ENCODE measurements around the gene NOS2. TPM values are rescaled to one million over a fixed set of nuclear protein-coding genes. Genes with fewer than 3 reads are reported as not detected.

NOS2 gene
- total RNA-seq, 1 experiment from 2014 or later, result 1.4 TPM

DNA sequence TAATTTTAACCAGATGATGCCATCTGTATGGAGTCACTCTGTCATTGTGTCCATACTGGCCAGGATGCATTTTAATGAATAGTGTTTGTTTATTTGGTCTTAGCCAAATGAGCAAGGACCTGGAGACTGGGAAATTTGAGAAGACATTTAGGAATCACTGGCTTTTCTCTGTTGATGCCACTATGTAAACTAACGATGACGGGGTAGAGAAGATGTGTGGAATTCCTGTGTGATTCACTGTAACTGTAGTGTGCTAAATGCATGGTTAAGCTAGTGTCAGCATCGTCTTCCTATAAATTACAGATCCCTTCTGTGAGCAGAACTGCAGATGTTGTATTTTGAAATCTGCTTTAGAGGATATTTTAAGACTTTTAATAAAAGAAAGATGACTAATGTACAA is 66.6 kb downstream of the NOS2 start:
- H3K36me3 Mint-ChIP-seq, result no peaks in the 10 kb centered on the region
- CTCF ChIA-PET, result interaction anchor here (1.4 kb wide), 1 partner anchor 14 kb away, joined by 3 read pairs; no protein-coding TSS in a partner anchor

More for the DNA sequence above, 66.6 kb downstream of the NOS2 start:
- no peak overlapping the region for H3K27ac Mint-ChIP-seq
- no peak for DNase-seq (ENCODE audit: low spot score)
- H3K27me3 Mint-ChIP-seq (ENCODE audit: low read depth), result no peaks in the 10 kb centered on the region; the same call in none of the 2 replicates
- POLR2A ChIA-PET, result no interaction called here
- no peaks in the 10 kb centered on the region for H3K9me3 Mint-ChIP-seq
- H3K4me3 Mint-ChIP-seq, result no peak overlapping the region
- H3K4me1 Mint-ChIP-seq, result no peaks in the 10 kb centered on the region
- no peak for TF ChIP-seq NFE2L1 (CRISPR knock-in tag; IDR thresholded peaks at IDR 0.05)
- TF ChIP-seq, protein P1, sequence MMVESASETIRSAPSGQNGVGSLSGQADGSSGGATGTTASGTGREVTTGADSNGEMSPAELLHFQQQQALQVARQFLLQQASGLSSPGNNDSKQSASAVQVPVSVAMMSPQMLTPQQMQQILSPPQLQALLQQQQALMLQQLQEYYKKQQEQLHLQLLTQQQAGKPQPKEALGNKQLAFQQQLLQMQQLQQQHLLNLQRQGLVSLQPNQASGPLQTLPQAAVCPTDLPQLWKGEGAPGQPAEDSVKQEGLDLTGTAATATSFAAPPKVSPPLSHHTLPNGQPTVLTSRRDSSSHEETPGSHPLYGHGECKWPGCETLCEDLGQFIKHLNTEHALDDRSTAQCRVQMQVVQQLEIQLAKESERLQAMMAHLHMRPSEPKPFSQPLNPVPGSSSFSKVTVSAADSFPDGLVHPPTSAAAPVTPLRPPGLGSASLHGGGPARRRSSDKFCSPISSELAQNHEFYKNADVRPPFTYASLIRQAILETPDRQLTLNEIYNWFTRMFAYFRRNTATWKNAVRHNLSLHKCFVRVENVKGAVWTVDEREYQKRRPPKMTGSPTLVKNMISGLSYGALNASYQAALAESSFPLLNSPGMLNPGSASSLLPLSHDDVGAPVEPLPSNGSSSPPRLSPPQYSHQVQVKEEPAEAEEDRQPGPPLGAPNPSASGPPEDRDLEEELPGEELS (CRISPR knock-in tag; IDR thresholded peaks at IDR 0.05), result no peak
- TF ChIP-seq, protein P2, sequence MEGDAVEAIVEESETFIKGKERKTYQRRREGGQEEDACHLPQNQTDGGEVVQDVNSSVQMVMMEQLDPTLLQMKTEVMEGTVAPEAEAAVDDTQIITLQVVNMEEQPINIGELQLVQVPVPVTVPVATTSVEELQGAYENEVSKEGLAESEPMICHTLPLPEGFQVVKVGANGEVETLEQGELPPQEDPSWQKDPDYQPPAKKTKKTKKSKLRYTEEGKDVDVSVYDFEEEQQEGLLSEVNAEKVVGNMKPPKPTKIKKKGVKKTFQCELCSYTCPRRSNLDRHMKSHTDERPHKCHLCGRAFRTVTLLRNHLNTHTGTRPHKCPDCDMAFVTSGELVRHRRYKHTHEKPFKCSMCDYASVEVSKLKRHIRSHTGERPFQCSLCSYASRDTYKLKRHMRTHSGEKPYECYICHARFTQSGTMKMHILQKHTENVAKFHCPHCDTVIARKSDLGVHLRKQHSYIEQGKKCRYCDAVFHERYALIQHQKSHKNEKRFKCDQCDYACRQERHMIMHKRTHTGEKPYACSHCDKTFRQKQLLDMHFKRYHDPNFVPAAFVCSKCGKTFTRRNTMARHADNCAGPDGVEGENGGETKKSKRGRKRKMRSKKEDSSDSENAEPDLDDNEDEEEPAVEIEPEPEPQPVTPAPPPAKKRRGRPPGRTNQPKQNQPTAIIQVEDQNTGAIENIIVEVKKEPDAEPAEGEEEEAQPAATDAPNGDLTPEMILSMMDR (IDR thresholded peaks at IDR 0.05), result no peak
- no peak for TF ChIP-seq TCF7 (CRISPR knock-in tag; IDR thresholded peaks at IDR 0.05; ENCODE audit: low read depth)
- TF ChIP-seq ZNF423 (CRISPR knock-in tag; IDR thresholded peaks at IDR 0.05), result no peak
- TF ChIP-seq USF1 (CRISPR knock-in tag; IDR thresholded peaks at IDR 0.05), result no peak
- TF ChIP-seq SP1 (CRISPR knock-in tag; conservative IDR thresholded peaks at IDR 0.05), result no peak
- TF ChIP-seq, protein P3, sequence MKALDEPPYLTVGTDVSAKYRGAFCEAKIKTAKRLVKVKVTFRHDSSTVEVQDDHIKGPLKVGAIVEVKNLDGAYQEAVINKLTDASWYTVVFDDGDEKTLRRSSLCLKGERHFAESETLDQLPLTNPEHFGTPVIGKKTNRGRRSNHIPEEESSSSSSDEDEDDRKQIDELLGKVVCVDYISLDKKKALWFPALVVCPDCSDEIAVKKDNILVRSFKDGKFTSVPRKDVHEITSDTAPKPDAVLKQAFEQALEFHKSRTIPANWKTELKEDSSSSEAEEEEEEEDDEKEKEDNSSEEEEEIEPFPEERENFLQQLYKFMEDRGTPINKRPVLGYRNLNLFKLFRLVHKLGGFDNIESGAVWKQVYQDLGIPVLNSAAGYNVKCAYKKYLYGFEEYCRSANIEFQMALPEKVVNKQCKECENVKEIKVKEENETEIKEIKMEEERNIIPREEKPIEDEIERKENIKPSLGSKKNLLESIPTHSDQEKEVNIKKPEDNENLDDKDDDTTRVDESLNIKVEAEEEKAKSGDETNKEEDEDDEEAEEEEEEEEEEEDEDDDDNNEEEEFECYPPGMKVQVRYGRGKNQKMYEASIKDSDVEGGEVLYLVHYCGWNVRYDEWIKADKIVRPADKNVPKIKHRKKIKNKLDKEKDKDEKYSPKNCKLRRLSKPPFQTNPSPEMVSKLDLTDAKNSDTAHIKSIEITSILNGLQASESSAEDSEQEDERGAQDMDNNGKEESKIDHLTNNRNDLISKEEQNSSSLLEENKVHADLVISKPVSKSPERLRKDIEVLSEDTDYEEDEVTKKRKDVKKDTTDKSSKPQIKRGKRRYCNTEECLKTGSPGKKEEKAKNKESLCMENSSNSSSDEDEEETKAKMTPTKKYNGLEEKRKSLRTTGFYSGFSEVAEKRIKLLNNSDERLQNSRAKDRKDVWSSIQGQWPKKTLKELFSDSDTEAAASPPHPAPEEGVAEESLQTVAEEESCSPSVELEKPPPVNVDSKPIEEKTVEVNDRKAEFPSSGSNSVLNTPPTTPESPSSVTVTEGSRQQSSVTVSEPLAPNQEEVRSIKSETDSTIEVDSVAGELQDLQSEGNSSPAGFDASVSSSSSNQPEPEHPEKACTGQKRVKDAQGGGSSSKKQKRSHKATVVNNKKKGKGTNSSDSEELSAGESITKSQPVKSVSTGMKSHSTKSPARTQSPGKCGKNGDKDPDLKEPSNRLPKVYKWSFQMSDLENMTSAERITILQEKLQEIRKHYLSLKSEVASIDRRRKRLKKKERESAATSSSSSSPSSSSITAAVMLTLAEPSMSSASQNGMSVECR (CRISPR knock-in tag; IDR thresholded peaks at IDR 0.05; ENCODE audit: borderline replicate concordance), result no peak
- no peak for TF ChIP-seq SMAD3 (CRISPR knock-in tag; IDR thresholded peaks at IDR 0.05; ENCODE audit: borderline replicate concordance)
- TF ChIP-seq GTF2I (CRISPR knock-in tag; conservative IDR thresholded peaks at IDR 0.05), result no peak
- TF ChIP-seq AFF4 (CRISPR knock-in tag; IDR thresholded peaks at IDR 0.05; ENCODE audit: borderline replicate concordance), result no peak
- TF ChIP-seq, protein P4, sequence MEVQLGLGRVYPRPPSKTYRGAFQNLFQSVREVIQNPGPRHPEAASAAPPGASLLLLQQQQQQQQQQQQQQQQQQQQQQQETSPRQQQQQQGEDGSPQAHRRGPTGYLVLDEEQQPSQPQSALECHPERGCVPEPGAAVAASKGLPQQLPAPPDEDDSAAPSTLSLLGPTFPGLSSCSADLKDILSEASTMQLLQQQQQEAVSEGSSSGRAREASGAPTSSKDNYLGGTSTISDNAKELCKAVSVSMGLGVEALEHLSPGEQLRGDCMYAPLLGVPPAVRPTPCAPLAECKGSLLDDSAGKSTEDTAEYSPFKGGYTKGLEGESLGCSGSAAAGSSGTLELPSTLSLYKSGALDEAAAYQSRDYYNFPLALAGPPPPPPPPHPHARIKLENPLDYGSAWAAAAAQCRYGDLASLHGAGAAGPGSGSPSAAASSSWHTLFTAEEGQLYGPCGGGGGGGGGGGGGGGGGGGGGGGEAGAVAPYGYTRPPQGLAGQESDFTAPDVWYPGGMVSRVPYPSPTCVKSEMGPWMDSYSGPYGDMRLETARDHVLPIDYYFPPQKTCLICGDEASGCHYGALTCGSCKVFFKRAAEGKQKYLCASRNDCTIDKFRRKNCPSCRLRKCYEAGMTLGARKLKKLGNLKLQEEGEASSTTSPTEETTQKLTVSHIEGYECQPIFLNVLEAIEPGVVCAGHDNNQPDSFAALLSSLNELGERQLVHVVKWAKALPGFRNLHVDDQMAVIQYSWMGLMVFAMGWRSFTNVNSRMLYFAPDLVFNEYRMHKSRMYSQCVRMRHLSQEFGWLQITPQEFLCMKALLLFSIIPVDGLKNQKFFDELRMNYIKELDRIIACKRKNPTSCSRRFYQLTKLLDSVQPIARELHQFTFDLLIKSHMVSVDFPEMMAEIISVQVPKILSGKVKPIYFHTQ (CRISPR knock-in tag; IDR thresholded peaks at IDR 0.05), result no peak
- TF ChIP-seq, protein P5, sequence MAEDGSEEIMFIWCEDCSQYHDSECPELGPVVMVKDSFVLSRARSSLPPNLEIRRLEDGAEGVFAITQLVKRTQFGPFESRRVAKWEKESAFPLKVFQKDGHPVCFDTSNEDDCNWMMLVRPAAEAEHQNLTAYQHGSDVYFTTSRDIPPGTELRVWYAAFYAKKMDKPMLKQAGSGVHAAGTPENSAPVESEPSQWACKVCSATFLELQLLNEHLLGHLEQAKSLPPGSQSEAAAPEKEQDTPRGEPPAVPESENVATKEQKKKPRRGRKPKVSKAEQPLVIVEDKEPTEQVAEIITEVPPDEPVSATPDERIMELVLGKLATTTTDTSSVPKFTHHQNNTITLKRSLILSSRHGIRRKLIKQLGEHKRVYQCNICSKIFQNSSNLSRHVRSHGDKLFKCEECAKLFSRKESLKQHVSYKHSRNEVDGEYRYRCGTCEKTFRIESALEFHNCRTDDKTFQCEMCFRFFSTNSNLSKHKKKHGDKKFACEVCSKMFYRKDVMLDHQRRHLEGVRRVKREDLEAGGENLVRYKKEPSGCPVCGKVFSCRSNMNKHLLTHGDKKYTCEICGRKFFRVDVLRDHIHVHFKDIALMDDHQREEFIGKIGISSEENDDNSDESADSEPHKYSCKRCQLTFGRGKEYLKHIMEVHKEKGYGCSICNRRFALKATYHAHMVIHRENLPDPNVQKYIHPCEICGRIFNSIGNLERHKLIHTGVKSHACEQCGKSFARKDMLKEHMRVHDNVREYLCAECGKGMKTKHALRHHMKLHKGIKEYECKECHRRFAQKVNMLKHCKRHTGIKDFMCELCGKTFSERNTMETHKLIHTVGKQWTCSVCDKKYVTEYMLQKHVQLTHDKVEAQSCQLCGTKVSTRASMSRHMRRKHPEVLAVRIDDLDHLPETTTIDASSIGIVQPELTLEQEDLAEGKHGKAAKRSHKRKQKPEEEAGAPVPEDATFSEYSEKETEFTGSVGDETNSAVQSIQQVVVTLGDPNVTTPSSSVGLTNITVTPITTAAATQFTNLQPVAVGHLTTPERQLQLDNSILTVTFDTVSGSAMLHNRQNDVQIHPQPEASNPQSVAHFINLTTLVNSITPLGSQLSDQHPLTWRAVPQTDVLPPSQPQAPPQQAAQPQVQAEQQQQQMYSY (CRISPR knock-in tag; IDR thresholded peaks at IDR 0.05), result no peak
- TF ChIP-seq, protein P6, sequence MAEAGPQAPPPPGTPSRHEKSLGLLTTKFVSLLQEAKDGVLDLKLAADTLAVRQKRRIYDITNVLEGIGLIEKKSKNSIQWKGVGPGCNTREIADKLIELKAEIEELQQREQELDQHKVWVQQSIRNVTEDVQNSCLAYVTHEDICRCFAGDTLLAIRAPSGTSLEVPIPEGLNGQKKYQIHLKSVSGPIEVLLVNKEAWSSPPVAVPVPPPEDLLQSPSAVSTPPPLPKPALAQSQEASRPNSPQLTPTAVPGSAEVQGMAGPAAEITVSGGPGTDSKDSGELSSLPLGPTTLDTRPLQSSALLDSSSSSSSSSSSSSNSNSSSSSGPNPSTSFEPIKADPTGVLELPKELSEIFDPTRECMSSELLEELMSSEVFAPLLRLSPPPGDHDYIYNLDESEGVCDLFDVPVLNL (CRISPR knock-in tag; IDR thresholded peaks at IDR 0.05; ENCODE audit: borderline replicate concordance, low read depth), result no peak
- TF ChIP-seq CREB1 (CRISPR knock-in tag; IDR thresholded peaks at IDR 0.05), result no peak
- no peak for ATAC-seq

Data from WTC11 (cell line).